ENCODE results near the gene ZNF740.
A peak's percentile ranks its signal among the peaks of the same experiment; 100 is the strongest.

ZNF740 gene

DNA sequence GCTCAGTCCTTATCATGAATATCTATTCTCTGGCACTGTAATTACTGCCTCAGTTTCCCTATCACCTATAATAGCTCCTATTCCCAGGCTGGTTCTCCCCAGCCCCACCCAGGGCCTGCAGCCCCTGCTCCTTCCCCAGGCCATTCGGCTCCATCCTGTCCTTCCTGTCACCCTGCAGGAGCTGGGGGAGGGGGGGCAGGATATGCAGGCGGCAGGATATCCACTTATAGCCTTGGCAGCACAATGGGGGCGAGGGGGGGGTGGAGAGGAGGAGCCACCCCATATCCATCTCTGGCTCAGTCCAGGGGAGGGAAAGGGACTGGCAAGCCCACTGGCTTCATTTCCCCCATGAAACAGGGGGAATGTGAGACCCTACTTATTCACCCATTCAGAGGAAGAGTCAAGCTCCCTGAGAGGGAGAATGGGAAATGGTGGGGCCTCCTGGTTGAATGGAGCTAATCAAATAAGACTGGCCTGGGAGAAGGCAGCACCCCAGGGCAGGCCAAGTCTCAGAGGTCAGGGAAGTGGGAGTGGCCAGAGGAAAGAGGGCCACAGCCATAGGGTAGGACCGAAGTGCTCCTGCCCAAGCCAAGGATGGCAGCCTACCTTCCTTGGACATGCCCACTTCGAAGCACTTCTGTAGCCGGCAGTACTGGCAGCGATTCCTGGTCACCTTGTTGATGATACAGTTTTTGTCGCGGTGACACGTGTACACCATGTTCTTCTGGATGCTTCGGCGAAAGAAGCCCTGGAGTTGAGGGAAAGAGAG lies 34.3 kb downstream of the ZNF740 start:
- no peak for DNase-seq

DNA sequence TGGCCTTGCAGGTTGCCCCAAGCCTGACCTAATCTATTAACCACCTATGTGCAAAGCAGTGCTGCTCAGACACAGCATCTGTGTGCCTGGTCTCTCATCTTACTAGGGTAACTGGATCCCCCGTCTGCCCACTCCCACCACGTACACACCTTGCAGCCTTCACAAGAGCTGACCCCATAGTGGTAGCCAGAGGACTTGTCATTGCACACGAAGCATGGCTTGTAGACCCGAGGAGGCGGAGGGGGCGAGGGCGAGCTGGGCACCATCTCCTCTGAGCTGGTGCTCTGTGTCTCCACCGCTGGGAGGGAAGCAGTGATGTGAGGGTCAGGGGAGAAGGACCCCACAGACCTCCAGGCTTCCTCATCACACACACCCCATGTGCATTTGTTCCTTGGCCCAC lies 35.0 kb downstream of the ZNF740 start:
- no peak for DNase-seq

DNA sequence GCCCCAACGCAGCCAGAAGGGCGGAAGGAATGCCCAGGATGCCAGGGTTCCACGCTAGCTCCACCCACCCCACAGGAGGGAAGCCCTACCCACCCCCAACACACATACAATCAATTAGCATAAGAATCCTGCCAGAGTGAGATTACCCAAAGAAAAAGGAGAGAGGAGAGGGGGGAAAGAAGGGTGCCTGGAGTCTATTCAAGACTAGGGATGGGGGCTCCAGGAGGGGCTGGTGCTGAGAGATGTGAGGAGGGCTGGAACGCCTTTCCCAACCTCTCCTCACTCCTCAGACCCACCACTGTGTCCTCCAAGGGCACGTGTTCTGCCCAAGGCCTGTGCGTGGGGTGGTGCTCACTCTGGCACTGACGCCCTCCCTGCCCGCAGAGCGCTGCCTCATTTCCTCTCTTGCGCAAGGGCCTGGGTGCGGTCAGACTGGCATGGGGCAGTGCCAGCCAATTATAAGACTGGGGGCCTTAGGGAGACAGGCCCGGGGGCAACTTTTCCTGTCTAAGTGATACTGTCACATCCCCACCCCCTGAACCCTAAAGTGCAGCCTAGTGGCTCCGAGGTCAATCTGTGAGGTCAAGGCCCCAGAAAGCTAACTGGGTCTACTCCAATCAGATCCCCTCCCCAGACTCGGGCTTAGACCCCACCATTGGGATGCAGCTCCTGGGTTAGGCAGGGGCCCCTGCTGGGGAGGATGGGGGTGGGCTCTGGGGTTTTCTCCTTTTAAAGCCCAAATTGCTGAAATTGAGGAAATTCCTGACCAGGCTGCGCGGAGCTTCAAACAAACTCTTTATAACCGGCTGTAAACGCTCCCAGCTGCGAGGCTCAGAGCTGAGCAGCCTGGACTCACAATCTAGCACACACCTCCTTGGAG lies 36.8 kb downstream of the ZNF740 start:
- no peak for DNase-seq

DNA sequence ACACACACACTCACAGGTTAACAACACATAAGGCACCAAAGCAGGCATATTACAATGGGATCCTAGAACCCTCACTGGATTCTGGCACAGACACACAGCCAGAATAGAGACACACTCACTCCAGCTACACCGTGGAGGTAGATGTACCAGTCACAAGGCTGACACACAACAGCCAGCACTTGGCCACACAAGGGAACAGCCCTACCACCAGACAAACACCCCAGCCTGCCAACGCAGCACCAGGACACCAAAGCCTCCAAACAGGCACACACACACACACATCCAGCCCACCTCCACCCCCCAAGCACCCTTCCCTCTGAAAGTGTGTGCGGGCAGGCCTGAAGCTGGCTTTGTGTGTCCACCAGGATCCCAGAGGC lies 37.4 kb downstream of the ZNF740 start:
- DNase-seq, result no peak

DNA sequence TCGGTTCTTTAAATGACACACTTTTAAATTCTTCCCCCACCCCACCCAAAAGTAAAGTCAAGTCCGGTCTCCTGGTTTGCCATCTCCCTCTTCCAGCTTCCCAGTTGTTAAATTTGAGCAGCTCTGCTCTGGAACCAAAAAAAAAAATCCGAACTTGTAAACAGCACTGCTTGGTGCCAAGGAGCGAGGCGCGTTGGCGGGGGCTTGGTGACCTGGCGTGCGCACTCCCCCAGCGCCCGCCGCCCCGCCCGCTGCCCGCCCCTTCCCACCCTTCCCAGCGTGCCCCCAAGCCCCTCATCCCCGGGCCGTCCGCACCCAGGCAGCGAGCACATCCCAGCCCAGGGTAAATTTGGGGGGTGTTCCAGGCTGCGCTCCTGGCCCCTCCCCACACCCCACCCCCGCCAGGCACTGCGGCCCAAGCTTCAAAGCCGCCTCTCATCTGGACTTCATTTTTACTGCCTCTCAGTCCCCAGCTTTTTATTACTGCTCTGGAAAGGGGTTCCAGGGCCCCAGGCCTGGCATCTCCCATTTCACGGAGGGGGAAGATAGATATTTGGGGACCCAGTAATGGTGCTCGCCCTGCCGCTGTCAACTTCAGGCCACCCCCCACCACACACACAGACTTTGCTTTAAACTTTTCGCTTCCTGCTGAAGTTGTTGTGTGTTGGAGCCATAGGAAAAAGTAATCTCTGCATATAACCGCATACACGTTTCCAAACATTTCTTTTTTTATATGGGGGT lies 38.2 kb downstream of the ZNF740 start:
- no peak for DNase-seq

DNA sequence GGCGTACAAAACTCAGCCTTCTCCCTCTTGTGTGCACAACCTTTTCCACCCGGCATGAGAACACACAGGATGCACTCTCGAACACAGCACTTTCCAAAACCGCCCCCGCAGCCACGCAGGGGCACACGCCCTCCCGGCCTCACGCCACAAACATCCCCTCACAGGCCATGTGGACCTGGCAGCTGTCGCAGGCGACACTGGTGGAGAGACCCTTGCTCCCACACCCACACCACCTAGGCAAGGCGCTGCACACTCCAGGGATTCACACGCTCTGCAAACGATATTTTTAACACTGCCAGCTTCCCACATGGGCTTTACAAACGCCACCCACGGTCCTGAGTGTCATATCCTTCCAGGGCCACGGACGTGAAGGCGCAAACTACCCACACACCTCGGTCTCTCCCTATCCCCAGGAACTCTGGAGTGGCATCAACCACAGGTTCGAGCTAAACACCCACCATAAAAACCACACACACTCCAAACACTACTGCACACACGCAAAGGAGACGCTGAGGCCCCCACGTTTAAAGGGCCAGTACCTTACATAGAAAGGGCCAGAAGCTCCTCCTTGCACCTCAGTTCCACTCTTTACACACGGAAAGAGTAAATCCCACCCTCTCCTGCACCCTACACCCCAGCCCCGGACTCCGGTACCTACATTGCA lies 38.9 kb downstream of the ZNF740 start:
- DNase-seq, result no peak

DNA sequence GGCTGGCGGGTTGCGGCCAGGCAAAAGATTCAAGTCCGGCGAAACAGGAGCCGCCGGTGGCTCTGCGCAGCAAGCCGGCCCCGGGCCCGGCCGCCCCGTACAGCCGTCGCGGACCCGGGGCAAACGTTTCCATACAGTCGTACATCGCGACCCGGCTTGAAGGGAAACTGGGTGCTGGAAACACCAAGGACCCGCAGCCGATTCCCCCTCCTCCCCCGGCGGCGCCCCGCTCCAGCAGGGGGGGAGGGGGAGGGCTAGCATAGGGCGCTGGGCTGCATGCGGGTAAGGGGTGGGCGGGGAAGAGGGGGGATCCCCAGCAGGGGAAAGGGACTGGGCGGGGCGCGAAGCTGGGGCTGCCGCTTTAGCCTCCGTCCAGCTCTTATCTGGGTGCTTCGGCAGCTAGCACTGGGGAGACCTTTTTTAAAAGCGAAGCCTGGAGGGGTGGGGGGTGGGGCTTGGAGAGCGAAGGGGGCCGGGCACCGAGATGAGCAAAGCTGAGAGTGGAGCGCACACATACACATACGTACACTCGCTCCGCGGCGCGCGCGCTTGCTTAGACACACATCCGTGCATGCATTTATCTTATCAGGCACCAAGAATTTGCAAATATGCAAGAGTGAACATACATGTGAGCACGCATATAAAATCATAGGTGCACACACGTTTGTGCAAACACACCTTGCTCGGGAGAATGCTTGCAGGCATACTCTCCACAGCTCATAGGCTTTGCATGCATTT lies 39.6 kb downstream of the ZNF740 start:
- peak; percentile 26 for DNase-seq

DNA sequence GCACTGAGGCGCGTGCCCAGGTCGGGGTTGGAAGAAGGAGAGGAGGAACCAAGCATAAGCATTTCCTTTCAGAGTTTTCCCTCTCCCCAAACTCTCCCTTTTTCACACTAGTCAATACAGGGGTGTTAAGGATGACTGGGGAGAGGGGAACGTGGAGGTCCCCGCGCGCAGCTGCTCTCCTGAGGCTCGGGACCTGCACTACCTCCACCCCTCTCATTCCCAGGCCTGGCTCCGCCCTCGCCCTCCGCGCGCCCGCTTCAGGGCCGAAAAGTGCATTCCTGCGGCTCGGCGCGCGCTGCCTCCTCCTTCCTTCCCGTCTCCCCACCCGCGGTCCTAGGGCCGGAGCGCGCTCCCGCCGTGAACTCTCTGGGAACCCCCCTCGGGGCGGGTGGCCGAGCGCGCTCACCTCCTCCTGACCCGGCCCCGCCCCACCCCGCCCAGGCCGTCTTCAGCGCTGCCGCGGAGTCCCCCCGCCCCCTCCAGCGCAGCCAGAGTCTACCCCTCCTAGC lies 40.2 kb downstream of the ZNF740 start:
- peak; percentile 58 for DNase-seq

DNA sequence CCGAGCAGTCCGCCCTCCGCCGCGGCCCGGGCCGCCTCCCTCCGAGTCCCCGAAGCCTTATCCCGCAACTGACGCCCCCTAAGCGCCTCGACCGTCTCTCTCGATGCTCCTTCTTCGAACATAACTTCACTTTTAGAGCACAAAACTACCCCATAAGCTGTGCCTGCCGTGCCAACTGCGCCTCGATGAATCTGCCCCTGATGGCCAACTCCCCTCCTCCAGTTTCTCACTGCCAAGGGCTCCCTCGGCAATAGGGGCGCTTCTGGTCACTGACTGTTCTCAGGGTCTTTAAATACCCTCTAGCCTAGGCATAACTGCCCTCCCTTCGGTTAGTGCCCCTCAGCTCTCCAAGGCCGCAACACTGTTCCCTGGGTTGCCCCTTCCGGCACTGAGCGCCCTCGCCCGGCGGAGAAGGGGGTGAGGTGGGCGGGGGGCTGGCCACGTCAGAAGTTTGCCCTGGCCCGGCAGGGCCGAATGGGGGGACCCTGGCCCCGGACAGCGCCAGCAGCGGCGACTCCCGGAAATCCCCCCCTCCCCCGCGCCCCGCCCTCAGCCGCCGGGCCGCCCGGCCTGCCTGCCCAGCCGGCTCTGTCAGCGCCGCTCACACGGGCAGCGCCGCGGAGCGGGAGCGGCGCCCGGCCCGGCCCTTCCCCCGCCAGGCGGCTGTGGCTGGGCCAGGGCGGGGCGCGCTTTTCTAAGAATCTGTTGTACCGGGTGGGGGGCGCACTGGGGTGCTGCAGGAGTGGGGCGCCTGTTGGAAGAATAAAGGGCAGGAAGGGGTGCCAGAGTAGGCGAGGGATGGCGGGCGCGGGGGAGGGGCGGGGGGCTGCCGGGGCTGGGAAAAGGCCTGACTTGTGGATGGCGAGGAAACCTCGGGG lies 40.9 kb downstream of the ZNF740 start:
- peak; percentile 44 for DNase-seq

DNA sequence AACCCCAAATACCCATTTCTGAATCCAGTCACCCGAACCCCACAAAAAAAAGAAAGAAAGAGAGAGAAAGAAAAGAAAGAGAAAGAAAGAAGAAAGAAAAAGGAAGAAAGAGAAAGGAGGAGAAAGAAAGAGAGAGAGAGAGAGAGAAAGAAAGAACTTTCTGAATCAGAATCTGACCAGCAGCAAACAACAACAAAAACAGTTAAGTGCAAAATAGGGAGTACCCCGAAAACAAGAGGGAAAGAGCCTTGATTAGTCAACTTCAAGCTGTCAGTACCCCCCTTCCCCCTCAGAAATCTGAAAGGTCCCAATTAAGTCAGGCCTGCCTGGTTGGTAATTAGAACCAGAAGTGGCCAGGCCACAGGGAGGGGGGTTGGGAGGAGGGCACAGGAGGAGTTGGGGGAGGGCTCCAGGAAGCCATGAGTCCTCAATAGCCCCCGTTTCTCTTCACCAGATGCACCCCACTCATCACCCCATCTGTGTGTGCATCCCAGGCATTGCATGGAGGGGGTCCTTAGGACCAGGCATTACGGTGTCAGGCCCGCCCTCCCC lies 41.7 kb downstream of the ZNF740 start:
- DNase-seq, result no peak

DNA sequence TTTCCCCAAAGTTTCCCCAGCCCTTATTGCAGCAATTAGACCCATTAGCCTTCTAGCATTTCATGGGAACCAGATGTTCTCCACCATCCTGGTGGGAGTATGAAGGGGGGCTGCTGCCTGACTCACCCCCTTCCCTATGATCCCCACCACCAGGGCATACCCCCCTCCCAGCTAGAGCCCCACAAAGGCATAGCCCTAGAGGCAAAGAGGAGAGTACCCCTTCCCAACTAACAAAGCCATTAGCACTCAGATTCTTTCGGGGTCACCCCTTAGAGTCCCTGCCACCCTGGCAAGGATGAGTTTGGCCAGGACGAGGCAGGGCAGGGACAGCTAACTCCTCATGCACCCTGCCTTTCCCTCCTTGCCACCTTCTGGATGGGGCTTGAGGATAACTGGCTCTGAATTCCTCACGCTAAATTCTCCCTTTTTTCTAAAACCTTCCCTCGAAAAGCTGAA lies 42.3 kb downstream of the ZNF740 start:
- no peak for DNase-seq

DNA sequence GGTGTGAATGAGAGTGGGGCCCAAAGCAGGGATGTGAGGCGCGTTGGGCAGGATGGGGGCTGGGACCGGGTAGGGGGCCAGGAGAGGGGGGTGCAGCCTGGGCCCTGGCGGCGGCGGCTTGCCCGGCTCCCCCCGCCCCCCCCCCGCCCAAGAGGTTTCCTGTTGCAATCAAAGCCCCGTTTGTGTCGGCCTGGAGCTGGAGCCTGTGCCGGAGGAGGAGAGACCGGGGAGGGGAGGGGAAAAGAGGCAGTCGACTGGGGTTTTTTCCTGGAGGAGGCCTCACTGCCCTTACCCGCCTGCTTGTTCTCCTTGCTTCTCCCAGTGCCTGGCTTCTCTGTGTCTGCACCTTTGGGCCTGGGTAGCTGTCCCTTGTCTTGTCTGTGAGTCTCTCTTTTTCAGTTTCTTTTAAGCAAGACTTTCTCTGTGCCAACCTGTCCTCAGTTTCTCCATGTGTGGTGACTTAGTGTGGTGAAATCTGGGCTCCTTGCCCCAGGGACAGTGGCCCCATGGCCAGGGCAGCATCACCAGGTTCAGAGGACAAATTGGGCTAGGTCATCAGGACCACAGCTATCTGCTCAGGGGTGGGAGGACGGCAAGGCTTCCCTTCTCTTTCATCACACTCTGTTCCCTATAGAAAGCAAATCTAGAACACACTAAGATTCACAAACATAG lies 43.0 kb downstream of the ZNF740 start:
- no peak for DNase-seq

DNA sequence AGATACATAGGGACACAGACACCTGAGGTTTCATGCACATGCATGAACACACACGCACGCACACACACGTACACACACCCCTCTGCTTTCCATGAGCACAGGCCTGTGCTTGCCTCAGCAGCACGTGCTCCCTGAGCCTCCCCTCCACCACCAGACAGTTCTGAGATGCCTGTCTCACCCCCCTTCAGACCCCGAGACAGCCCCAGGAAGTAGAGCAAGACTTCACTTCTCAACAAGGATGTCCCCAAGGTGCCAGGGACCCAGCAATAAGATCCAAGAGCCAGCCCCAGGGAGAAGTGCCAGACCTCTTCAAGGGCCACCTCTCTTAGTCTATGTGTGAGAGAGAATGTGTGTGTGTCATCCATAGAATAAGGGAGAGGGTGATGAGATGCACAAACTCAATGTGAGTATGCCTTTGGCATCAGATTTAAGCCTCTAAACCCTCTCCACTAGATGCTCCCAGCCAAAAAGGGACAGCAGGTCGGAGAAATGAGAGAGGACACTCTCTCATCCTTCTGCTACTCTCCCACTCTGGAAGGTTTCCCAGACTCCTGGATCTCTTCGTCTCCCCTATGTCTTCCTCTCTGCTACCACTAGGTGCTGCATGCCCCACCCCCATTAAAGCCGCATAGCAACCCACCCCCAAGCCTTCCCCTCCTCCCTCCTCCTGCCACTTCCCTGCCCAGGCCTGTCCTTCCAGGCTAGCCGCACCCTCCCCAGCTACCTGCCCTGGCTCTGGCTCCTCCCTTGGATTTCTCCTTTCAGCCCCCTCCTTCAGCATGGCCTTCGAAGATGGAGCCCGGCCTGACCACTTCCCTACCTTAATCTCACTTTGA lies 43.8 kb downstream of the ZNF740 start:
- no peak for DNase-seq

DNA sequence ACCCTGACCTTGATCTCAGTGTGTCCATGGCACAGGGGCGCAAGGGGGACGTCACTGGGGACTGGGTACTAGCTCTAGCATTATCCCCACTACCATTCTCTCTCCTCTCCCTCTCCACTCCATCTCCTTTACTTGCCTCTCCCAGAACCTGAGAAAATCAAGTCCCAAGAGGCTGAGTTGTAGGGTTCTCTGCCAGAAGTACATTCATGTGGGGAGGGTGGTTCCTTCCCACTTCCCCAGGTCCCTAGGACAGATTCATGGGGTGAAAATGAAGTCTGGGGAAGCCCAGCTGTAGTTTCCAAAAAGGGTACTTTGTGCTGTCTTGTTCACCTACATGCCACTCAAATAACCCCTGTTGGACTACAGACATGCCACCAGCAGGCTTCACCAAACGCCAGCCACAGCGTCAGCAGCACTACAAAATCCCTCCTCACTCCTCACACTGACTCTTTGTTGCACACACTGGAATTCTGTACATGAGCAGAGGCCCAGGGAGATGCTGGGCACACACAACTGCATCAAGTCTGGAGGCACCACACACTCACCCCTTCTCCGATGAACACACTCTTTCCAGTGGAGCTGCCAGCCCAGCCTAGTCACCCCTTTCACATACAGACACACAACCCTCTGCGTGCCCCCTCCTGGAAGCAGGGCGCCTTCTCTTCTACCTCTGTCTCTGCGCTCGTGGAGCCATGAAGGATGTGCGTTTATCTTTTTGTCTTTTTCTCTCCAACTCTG lies 44.5 kb downstream of the ZNF740 start:
- DNase-seq, result no peak

DNA sequence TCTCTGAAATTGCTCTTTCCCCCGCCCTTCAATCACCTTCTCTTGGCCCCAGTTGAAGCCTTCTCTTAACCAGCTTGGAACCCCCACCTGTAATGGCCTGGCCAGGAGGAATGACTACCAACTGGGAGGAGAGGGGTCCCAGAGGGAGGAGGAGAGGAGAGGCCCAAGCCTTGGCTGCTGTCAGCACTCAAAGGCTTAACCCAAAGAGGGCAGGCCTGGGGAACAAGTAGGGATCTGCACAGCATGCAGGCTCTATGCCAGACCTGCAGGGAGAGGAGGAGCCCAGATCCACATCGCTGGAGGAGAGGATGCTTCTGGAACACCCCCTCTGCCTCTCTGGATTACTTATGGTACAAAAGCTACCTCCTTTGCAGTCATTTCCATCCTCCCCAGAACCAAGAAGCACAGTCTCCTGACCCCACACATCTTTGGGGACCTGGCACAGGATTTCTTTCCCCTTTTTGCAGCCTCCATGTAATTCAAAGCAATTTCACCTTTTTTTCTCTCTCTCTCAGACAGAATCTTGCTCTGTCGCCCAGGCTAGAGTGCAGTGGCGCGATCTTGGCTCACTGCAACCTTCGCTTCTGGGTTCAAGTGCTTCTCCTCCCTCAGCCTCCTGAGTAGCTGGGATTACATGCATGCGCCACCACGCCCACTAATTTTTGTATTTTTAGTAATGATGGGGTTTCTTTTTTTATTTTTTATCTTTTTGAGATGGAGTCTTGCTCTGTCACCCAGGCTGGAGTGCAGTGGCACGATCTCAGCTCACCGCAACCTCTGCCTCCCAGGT lies 45.3 kb downstream of the ZNF740 start:
- no peak for DNase-seq

DNA sequence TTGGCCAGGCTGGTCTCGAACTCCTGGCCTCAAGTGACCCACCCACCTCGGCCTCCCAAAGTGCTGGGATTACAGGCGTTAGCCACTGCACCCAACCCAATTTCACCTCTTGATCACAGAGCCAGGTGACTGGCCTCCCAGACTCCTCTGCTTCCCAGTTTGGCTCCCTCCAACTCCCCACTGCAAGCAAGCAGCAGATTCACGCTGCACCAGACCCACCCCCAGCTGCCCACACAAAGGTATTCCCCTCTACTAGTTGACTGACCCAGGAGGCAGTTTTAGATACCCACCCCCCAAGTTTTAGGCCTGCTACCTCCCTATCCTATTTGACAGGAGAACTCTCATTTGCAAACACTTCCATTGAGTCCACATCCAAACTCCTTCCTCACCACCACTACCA lies 46.3 kb downstream of the ZNF740 start:
- DNase-seq, result no peak

DNA sequence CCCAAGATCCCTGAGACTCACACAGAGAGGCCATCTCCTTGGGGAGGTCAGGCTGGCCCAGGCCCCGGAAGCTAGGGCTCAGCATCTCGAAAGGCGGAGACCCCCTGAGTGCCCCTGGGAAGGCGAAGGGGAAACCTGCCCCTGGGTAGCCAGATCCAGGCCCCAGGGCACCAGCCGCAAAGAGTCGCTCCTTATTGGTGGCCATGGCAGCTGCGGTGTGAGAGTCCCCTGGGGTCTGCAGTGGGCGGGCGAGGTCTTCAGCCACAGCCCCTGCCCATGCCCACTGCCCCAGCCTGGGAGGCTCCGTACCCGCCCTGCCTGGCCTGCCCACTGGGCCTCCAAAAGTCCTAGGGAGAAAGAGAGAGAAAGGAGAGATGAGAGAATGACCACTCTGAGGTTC lies 46.8 kb downstream of the ZNF740 start:
- no peak for DNase-seq

Measured in DMS79 treated with DMSO at 0.1 percent for 48 hours (cell line).